ENCODE measurements around the gene CDCA5.

The CDCA5 gene

DNA sequence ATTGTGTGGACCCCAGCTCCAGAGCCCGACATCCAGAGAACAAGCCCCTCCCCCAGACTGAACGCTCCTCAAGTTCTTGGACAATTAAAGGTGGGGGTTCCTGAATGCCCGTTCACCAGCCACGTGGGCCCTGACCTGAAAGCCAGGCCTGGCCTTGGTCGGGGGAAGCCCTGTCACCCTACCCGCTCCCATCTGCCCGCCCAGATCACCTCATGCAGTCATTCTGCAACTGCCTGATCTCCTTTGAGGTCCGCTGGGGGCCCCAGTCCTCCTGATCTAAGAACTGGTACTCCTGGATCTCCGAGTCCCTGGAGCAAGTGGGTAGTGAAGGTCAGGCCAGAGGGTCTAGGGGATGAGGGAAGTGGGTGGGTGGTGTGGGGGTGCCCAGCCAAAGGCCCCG is 16.4 kb downstream of the CDCA5 start:
- no peak for DNase-seq

GRCh38 chr11:65066805-65067291 is 17.0 kb downstream of the CDCA5 start:
- DNase-seq = no peak

GRCh38 chr11:65066315-65066714 is 17.5 kb downstream of the CDCA5 start:
- no peak for DNase-seq

DNA sequence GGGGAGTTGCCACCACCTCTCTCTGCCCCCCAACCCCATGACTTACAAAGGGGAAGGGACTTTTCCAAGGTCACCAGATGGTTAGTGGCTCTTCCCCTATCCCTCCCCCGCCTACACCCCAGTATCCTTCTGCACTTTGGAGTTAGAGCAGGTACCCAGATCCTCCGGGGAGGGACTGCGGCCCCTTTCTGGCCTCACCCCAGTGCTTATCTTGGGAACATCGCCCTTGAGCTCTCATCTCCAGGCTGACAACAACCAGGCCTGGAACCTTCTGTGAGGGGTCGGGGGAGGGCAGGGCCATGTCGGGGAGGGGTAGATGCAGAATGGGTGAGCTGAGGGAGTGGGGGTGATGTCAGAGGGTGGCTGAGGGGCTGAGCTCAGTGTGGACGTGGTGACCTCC is 18.0 kb downstream of the CDCA5 start:
- DNase-seq = no peak

- DNase-seq = no peak
Observed at GRCh38 chr11:65064847-65065240, 19.0 kb downstream of the CDCA5 start.

- DNase-seq = no peak
Observed at GRCh38 chr11:65063532-65063931, 20.3 kb downstream of the CDCA5 start.

GRCh38 chr11:65060913-65061408 is 22.9 kb downstream of the CDCA5 start:
- DNase-seq = no peak

GRCh38 chr11:65059959-65060824 is 23.6 kb downstream of the CDCA5 start:
- no peak for DNase-seq

GRCh38 chr11:65059523-65059922 is 24.3 kb downstream of the CDCA5 start:
- DNase-seq = no peak

GRCh38 chr11:65058419-65059054 is 25.3 kb downstream of the CDCA5 start, which contains the start of gene NAALADL1:
Gene NAALADL1, minus strand, starts transcription at chr11:65058553. Its CDS starts 32 bp downstream, at chr11:65058521.
- DNase-seq = no peak

DNA sequence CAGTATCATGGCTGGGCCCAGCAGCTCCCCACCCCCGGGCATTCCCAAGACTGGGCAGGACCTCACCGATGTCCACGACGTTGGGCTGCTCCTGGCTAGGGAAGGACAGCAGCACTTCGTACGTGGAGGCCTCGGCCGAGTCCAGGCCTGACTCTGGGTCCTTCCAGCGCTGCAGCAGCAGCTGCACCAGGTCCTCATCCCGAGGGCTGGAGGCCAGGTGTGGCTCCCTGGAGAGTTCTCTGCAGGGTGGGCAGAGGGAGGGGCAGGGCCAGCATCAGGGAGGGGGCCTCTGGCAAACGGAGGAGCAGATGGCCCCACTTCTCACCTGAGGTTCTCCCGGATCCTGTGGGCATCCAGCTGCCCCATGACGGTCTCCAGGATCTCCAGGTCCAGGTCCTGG is 25.8 kb downstream of the CDCA5 start:
- no peak for DNase-seq

DNA sequence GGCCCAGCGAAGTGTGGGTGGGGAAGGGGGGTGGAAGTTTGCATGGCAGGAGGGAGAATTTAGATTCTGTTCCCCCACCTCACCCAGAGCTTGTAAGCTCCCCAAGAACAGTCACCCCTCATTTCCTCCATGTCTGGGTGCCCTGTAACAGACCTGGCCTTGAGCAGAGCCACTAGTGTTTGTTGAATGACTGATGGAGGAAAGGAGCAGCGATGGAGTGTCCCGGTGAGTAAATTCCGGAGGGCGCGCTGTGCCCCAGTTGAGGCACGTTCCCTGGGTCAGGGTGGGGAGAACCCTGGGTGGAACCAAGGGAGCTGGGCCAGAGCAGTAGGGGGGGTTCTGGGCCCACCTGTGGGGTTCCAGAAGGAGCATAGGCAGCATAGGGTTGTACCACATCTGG is 26.3 kb downstream of the CDCA5 start:
- DNase-seq = no peak

DNA sequence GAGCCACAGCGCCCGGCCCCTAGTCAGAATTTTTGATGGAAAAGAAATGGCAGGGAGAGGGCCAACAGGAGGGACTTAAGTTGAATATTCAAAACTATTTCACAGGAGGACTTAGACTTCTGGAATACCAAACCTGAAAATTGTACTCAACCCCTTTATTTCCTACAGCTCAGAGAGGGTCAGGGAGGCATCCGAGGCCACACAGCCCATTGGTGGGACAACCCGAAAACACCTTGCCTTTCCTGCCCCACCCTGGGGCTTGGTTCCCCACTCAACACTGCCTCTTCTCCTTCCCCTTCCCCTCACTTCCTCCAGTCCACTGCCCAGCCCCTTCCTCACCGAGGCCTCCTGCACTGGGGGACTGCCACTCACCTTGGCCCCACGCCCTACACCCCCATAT is 26.8 kb downstream of the CDCA5 start:
- no peak for DNase-seq

- DNase-seq = no peak
Observed at GRCh38 chr11:65055538-65055937, 28.3 kb downstream of the CDCA5 start.

DNA sequence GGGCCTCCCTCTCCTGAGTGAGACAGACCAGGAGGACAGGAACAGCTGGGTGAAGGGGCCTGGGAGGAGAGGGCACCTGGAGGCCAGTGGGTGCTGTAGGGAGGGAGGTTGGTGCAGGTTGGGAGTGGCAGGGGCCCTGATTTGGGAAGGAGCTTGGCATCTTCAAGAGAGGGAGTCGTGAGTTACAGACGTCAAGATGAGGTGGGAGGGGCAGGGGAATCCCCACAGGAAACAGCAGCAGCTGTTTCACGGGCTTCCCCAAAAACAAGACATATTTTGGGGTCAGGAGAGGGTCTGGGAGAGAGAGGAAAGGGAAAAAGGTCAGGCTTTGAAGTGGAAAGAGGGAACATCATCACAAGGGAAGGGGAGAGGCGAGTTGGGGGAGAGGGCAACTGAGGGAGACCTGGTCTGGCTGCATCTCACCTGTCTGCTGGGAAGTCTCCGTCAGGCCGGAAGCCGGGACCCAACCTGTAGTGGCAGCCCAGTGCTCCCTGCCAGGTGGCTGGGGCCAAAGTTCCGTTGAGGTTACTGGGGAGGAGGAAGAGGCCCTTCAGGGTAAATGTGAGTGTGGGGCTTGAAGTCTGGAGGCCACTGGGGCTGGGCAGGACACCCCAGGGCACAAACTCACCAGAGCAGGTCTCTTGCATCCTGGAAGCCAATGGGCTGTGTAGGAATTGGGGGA is 29.9 kb downstream of the CDCA5 start:
- no peak for DNase-seq

DNA sequence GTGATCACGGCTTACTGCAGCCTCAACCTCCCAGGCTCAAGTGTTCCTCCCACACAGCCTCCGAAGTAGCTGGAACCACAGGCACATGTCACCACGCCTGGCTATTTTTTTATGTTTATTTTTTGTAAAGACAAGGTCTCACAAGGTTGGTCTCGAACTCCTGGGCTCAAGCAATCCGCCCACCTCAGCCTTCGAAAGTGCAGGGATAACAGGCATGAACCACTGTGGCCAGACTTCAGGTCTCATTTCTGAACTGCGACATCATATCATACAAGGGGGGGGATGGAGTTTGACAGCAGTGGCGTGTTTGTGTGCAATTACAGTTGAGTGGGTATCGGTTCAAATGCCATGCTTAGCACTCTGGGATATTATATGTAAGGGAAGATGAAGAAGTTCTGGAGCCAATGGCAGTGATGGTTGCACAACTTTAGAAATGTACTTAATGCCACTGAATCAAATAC is 32.4 kb downstream of the CDCA5 start:
- DNase-seq = no peak

- no peak for DNase-seq
Observed at GRCh38 chr11:65047581-65048422, 36.0 kb downstream of the CDCA5 start.

- DNase-seq = no peak
Observed at GRCh38 chr11:65045728-65046127, 38.1 kb downstream of the CDCA5 start.

- DNase-seq = no peak
Observed at GRCh38 chr11:65045061-65045460, 38.8 kb downstream of the CDCA5 start.

- no peak for DNase-seq
Observed at GRCh38 chr11:65043881-65044501, 39.8 kb downstream of the CDCA5 start.

- no peak for DNase-seq
Observed at GRCh38 chr11:65042891-65043290, 40.9 kb downstream of the CDCA5 start.

Data from stimulated activated CD4-positive, alpha-beta T cell treated with anti-CD3 and anti-CD28 coated beads, Interleukin-2, amount 100 ng/mL, for 48 hours (primary cell).